HEK293 (cell line): ENCODE data around the gene FCER2.

Experiments used
- ZBTB8A ChIP-seq: fragments of 450-650 bp; formaldehyde crosslinking; IDR thresholded peaks from 2 replicates; pipeline ENCODE4 v1.5.1; 2016; ENCODE audit warnings: missing biosample characterization, missing genetic modification characterization
- ZEB2 ChIP-seq: fragments of 450-650 bp; formaldehyde crosslinking; IDR thresholded peaks from 2 replicates; pipeline ENCODE4 v1.5.1; 2016; ENCODE audit warnings: missing biosample characterization, missing genetic modification characterization
- ZNF2 ChIP-seq: fragments of 450-650 bp; formaldehyde crosslinking; IDR thresholded peaks from 2 replicates; pipeline ENCODE4 v1.5.1; 2016; ENCODE audit warnings: missing biosample characterization, missing genetic modification characterization
- ZNF510 ChIP-seq: fragments of 450-650 bp; formaldehyde crosslinking; IDR thresholded peaks from 2 replicates; pipeline ENCODE4 v1.5.1; 2018; ENCODE audit warnings: mild to moderate bottlenecking, missing genetic modification characterization, missing biosample characterization; ENCODE audit not compliant: insufficient replicate concordance
- ZNF768 ChIP-seq: fragments of 450-650 bp; formaldehyde crosslinking; IDR thresholded peaks from 2 replicates; pipeline ENCODE4 v1.5.1; 2018; ENCODE audit warnings: missing biosample characterization, mild to moderate bottlenecking, missing genetic modification characterization
- TF ChIP-seq, protein P1 (sequence below): fragments of 450-650 bp; formaldehyde crosslinking; IDR thresholded peaks from 2 replicates; pipeline ENCODE4 v1.5.1; 2016; ENCODE audit warnings: missing biosample characterization, missing genetic modification characterization
- TF ChIP-seq, protein P2 (sequence below): fragments of 450-650 bp; formaldehyde crosslinking; IDR thresholded peaks from 2 replicates; pipeline ENCODE4 v1.5.0; 2017; ENCODE audit warnings: missing biosample characterization, missing genetic modification characterization, borderline replicate concordance
- TF ChIP-seq, protein P3 (sequence below): fragments of 450-650 bp; formaldehyde crosslinking; IDR thresholded peaks from 2 replicates; pipeline ENCODE4 v1.5.1; 2016; ENCODE audit warnings: missing biosample characterization, missing genetic modification characterization
- TF ChIP-seq, protein P4 (sequence below): fragments of 450-650 bp; formaldehyde crosslinking; IDR thresholded peaks from 2 replicates; pipeline ENCODE4 v1.5.1; 2016; ENCODE audit warnings: missing biosample characterization, missing genetic modification characterization

DNA sequence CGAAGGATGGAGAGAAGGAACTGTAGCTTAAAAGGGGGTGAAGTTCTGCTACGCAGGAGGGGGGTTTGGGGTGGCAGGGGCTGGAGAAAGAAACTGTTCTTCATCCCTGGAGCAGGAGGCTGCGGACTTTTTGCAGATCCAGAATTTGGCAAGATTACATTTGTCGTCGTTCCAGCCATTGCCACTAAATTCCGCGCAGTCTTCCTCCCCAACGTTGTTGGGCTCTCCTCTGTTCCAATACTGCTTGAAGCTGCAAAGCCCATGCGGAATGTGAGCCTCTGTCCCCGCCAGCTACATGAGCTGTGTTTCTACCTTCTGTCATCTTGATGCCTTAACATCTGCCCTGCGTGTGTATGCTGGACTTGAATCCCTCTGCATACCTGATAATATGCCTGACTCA lies 41.1 kb upstream of the FCER2 start:
- no peak for TF ChIP-seq ZNF768 (tag by site-specific recombination)
- no peak for TF ChIP-seq ZEB2 (tag by site-specific recombination)
- TF ChIP-seq, protein P1, sequence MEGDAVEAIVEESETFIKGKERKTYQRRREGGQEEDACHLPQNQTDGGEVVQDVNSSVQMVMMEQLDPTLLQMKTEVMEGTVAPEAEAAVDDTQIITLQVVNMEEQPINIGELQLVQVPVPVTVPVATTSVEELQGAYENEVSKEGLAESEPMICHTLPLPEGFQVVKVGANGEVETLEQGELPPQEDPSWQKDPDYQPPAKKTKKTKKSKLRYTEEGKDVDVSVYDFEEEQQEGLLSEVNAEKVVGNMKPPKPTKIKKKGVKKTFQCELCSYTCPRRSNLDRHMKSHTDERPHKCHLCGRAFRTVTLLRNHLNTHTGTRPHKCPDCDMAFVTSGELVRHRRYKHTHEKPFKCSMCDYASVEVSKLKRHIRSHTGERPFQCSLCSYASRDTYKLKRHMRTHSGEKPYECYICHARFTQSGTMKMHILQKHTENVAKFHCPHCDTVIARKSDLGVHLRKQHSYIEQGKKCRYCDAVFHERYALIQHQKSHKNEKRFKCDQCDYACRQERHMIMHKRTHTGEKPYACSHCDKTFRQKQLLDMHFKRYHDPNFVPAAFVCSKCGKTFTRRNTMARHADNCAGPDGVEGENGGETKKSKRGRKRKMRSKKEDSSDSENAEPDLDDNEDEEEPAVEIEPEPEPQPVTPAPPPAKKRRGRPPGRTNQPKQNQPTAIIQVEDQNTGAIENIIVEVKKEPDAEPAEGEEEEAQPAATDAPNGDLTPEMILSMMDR (tag by site-specific recombination) = no peak
- TF ChIP-seq ZNF2 (tag by site-specific recombination) = no peak
- no peak for TF ChIP-seq ZNF510 (tag by site-specific recombination)
- TF ChIP-seq ZBTB8A (tag by site-specific recombination) = no peak
- TF ChIP-seq, protein P2, sequence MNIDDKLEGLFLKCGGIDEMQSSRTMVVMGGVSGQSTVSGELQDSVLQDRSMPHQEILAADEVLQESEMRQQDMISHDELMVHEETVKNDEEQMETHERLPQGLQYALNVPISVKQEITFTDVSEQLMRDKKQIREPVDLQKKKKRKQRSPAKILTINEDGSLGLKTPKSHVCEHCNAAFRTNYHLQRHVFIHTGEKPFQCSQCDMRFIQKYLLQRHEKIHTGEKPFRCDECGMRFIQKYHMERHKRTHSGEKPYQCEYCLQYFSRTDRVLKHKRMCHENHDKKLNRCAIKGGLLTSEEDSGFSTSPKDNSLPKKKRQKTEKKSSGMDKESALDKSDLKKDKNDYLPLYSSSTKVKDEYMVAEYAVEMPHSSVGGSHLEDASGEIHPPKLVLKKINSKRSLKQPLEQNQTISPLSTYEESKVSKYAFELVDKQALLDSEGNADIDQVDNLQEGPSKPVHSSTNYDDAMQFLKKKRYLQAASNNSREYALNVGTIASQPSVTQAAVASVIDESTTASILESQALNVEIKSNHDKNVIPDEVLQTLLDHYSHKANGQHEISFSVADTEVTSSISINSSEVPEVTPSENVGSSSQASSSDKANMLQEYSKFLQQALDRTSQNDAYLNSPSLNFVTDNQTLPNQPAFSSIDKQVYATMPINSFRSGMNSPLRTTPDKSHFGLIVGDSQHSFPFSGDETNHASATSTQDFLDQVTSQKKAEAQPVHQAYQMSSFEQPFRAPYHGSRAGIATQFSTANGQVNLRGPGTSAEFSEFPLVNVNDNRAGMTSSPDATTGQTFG (tag by site-specific recombination) = no peak
- TF ChIP-seq, protein P3, sequence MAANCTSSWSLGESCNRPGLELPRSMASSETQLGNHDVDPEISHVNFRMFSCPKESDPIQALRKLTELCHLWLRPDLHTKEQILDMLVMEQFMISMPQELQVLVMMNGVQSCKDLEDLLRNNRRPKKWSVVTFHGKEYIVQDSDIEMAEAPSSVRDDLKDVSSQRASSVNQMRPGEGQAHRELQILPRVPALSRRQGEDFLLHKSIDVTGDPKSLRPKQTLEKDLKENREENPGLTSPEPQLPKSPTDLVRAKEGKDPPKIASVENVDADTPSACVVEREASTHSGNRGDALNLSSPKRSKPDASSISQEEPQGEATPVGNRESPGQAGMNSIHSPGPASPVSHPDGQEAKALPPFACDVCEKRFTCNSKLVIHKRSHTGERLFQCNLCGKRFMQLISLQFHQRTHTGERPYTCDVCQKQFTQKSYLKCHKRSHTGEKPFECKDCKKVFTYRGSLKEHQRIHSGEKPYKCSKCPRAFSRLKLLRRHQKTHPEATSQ = no peak
- TF ChIP-seq, protein P4, sequence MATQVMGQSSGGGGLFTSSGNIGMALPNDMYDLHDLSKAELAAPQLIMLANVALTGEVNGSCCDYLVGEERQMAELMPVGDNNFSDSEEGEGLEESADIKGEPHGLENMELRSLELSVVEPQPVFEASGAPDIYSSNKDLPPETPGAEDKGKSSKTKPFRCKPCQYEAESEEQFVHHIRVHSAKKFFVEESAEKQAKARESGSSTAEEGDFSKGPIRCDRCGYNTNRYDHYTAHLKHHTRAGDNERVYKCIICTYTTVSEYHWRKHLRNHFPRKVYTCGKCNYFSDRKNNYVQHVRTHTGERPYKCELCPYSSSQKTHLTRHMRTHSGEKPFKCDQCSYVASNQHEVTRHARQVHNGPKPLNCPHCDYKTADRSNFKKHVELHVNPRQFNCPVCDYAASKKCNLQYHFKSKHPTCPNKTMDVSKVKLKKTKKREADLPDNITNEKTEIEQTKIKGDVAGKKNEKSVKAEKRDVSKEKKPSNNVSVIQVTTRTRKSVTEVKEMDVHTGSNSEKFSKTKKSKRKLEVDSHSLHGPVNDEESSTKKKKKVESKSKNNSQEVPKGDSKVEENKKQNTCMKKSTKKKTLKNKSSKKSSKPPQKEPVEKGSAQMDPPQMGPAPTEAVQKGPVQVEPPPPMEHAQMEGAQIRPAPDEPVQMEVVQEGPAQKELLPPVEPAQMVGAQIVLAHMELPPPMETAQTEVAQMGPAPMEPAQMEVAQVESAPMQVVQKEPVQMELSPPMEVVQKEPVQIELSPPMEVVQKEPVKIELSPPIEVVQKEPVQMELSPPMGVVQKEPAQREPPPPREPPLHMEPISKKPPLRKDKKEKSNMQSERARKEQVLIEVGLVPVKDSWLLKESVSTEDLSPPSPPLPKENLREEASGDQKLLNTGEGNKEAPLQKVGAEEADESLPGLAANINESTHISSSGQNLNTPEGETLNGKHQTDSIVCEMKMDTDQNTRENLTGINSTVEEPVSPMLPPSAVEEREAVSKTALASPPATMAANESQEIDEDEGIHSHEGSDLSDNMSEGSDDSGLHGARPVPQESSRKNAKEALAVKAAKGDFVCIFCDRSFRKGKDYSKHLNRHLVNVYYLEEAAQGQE (tag by site-specific recombination) = no peak
